ENCODE results near the gene PRR11.
"Not testable (repeated sequence)": the region's sequence is repeated elsewhere in the genome, so short reads cannot be mapped to it uniquely, and the experiment has no call there.

PRR11 gene

GRCh38 chr17:59219370-59219769 is 63.8 kb downstream of the PRR11 start:
- no peak for DNase-seq (ENCODE audit: low read depth in 2 of 2)

- DNase-seq (ENCODE audit: low read depth in 2 of 2), result no peak
Observed at GRCh38 chr17:59219992-59220327, 64.4 kb downstream of the PRR11 start.

GRCh38 chr17:59220328-59221158 is 65.0 kb downstream of the PRR11 start, which contains the start of gene GDPD1:
TSS of gene GDPD1 (plus strand) at chr17:59220511. CDS start at chr17:59220610, 99 bp downstream.
- DNase-seq (ENCODE audit: low read depth in 2 of 2), result peak; percentile 96 to 97

GRCh38 chr17:59221159-59221847 is 65.8 kb downstream of the PRR11 start:
- DNase-seq (ENCODE audit: low read depth in 2 of 2), result no peak

GRCh38 chr17:59223813-59224212 is 68.3 kb downstream of the PRR11 start:
- DNase-seq (ENCODE audit: low read depth in 2 of 2), result no peak

GRCh38 chr17:59228588-59228987 is 73.0 kb downstream of the PRR11 start:
- DNase-seq (ENCODE audit: low read depth in 2 of 2), result not testable (repeated sequence)

- no peak for DNase-seq (ENCODE audit: low read depth in 2 of 2)
Observed at GRCh38 chr17:59230764-59231163, 75.2 kb downstream of the PRR11 start.

GRCh38 chr17:59234631-59235030 is 79.1 kb downstream of the PRR11 start:
- no peak for DNase-seq (ENCODE audit: low read depth in 2 of 2)

- no peak for DNase-seq (ENCODE audit: low read depth in 2 of 2)
Observed at GRCh38 chr17:59238906-59239305, 83.4 kb downstream of the PRR11 start.

GRCh38 chr17:59244081-59244480 is 88.5 kb downstream of the PRR11 start:
- no peak for DNase-seq (ENCODE audit: low read depth in 2 of 2)
